ENCODE results near the gene INTS2.

INTS2 gene

DNA sequence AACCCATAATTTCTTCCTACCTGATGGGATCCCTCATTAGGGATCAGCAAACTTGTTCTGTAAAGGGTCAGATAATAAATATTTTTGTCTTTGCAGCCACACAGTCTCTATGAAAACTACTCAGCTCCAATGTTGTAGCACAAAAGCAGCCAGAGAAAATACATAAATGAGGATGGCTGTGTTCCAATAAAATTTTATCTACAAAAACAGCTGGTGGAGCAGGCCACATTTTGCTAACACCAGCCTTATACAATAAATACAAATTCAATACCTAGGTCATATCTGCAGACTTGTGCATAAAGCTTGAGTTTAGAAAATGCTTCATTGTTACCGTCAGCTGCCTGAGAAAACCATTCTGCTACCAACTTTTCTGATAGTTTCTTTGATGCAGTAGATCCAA, 38.4 kb upstream of the INTS2 start:
- TF ChIP-seq, protein P1, sequence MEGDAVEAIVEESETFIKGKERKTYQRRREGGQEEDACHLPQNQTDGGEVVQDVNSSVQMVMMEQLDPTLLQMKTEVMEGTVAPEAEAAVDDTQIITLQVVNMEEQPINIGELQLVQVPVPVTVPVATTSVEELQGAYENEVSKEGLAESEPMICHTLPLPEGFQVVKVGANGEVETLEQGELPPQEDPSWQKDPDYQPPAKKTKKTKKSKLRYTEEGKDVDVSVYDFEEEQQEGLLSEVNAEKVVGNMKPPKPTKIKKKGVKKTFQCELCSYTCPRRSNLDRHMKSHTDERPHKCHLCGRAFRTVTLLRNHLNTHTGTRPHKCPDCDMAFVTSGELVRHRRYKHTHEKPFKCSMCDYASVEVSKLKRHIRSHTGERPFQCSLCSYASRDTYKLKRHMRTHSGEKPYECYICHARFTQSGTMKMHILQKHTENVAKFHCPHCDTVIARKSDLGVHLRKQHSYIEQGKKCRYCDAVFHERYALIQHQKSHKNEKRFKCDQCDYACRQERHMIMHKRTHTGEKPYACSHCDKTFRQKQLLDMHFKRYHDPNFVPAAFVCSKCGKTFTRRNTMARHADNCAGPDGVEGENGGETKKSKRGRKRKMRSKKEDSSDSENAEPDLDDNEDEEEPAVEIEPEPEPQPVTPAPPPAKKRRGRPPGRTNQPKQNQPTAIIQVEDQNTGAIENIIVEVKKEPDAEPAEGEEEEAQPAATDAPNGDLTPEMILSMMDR (IDR thresholded peaks at IDR 0.05; ENCODE audit: control extremely low read depth, extremely low read depth, low read depth, missing control alignments): no peak
- ChIA-PET POLR2A (no interaction called here), CTCF (interaction anchor here (1.0 to 3.9 kb wide), 3 partner anchors 11 to 144 kb away, joined by 3 to 14 read pairs (median 3); no protein-coding TSS in a partner anchor)
- DNase-seq (ENCODE audit: extremely low spot score): no peak

DNA sequence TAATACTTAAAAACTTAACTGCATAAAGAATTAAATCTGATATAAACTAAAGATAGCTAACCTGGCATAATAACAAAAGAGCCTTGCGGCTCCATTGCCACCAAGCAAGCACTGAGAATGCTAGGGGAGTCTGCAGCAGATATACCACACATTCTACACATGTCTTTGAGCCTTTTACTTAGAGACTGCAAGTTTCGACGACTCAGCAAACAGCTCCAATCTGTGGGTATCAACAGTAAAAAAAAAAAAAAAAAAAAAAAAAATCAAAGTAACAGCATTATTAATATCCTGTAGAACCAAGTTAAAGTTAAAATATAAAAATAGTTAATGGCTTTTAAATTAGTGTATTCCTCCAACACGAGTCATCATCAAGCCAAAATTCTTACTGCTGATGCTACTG, 27.8 kb upstream of the INTS2 start:
- ChIA-PET POLR2A (no interaction called here), CTCF (interaction anchor here (1.0 to 1.6 kb wide), 3 partner anchors 11 to 154 kb away, joined by 3 to 4 read pairs (median 4); no protein-coding TSS in a partner anchor)
- no peak for DNase-seq (ENCODE audit: extremely low spot score)
- TF ChIP-seq, protein P1 (IDR thresholded peaks at IDR 0.05; ENCODE audit: control extremely low read depth, extremely low read depth, low read depth, missing control alignments): no peak

DNA sequence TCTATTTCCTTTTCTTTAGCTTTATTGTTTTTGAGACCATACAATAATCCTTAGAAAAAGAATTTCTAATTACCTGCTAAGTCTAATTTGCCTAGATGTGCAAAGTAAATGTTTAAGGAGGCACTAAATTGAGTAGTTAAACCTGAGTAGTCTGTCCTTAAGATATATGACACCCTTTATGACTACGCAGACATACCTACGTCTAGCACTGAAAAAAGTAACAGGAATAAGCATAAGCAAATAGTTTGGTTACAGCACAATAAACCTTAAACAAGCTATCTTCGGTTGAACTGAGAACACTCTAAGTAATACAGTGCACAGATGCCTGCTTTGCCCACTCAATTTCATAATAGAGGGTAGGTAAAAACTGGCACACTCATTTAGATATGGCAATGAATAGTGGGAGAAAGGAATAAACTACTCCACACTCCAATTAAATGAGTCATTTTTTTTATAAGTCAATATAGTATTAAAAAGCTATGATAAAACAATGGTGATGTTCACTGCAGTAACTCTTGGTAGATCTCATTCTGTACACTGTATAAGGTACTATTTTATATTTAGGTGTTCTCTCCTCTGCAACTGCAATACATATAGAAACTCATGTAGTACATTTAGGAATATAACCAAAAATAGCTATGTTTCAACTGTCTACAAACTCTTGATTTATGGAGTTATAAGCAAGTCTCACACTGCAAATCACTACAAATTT, 19.7 kb upstream of the INTS2 start:
- DNase-seq (ENCODE audit: extremely low spot score): no peak
- TF ChIP-seq, protein P1 (IDR thresholded peaks at IDR 0.05; ENCODE audit: control extremely low read depth, extremely low read depth, low read depth, missing control alignments): no peak
- ChIA-PET CTCF (interaction anchor here (1.0 to 1.5 kb wide), 3 partner anchors 8 to 162 kb away, joined by 3 to 5 read pairs (median 4); no protein-coding TSS in a partner anchor), POLR2A (no interaction called here)

DNA sequence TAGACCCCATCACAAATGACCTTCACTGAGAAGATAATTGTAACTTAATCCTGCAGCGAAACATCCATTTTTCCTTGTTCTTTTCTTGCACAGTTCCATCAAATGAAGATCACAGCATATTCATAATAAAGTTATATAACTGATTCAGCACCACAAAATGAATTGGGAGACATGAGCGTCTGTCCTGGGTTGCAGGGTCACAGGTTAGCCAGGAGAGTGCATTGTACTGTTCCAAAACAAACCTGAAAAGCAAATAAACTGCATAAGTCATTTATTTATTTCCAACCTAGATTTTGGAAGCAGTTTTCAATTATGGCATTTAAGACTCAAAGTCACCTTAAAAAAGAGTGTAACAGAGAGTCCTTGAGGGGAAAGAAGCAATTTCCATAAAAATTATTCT, 18.6 kb upstream of the INTS2 start:
- DNase-seq (ENCODE audit: extremely low spot score): no peak
- ChIA-PET CTCF (no interaction called here), POLR2A (no interaction called here)
- TF ChIP-seq, protein P1 (IDR thresholded peaks at IDR 0.05; ENCODE audit: control extremely low read depth, extremely low read depth, low read depth, missing control alignments): no peak

DNA sequence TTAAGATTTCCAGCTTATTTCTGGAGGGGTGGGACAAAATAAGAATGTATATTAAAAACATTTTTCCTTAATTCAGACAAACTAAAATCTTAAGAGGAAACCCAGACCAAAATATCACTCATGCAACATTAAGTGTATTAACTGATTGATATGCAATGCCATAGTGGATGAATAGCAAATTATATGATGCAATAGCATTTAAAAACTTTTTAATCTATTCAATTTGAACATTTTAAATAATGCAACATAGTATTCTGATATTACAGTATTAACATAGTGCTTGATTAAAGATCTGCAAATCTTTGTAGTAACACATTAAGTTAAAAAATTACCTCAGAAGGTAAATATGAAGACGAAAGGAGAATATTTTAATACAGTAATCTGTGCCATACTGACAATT, 15.3 kb upstream of the INTS2 start:
- TF ChIP-seq, protein P1 (IDR thresholded peaks at IDR 0.05; ENCODE audit: control extremely low read depth, extremely low read depth, low read depth, missing control alignments): no peak
- ChIA-PET POLR2A (no interaction called here), CTCF (interaction anchor here (1.0 to 1.4 kb wide), 2 partner anchors 16 to 167 kb away, joined by 3 to 4 read pairs; no protein-coding TSS in a partner anchor)
- no peak for DNase-seq (ENCODE audit: extremely low spot score)

DNA sequence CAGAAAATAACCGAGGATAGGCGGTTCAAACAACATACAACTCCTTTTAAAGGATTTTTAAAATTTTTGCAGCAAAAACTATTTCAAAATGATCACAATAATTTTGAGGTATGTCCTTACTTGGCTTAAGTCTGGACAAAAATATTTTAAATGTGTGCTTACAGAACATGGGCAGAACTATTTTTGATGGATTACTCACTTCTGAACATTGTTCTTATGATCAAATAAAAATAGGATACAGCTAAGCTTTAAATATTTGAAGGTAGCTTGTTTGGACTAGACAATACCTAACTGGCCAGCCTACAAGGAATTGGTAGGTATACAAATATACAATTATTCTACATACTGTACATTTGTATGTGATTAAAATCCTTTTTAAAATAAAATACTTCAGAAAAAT, 14.3 kb upstream of the INTS2 start:
- POLR2A ChIA-PET: interaction anchor here (0.5 kb wide), 1 partner anchor 10 kb away, joined by 3 read pairs; no protein-coding TSS in a partner anchor
- no peak for DNase-seq (ENCODE audit: extremely low spot score)
- TF ChIP-seq, protein P1 (IDR thresholded peaks at IDR 0.05; ENCODE audit: control extremely low read depth, extremely low read depth, low read depth, missing control alignments): no peak
- CTCF ChIA-PET: interaction anchor here (1.1 to 1.8 kb wide), 4 partner anchors 10 to 168 kb away, joined by 3 to 4 read pairs (median 4); no protein-coding TSS in a partner anchor

Data from GM10248 (cell line).